IMR-90 (cell line): Measurements from ENCODE around the gene NLE1. TPM values are rescaled to one million over a fixed set of nuclear protein-coding genes. Genes with fewer than 3 reads are reported as not detected.

Experiments
- ATAC-seq: fragments of 200-7000 bp; cut with Tn5 transposase; 2 replicates; pipeline ENCODE4 v1.9.1; 2020; ENCODE audit warnings: low read depth, mild to moderate bottlenecking, moderate library complexity
- BruUV-seq: library from RNA; stranded (reverse); fragments of 400-500 nt; replicated peaks from 2 replicates; lab custom pipeline; 2021; lab: Mats Ljungman, UMichigan
- CTCF ChIA-PET: fragments of 300-600 bp; formaldehyde crosslinking; extraction: SDS; loops from one replicate; lab custom pipeline; 2021; ENCODE audit warnings: antibody characterized with exemption; lab: Yijun Ruan, JAX
- POLR2A ChIA-PET: fragments of 300-600 bp; sonication (Branson Sonifier 250); formaldehyde crosslinking; loops from one replicate; lab custom pipeline; 2022; ENCODE audit warnings: antibody characterized with exemption; ENCODE audit not compliant: unreplicated experiment; lab: Charles Lee
- DNase-seq: peaks from one replicate; pipeline ENCODE4 v3.0.0; 2013
- H2AFZ ChIP-seq: replicated peaks from 2 replicates; pipeline ENCODE3; 2013; ENCODE audit warnings: low read length, mild to moderate bottlenecking; ENCODE audit not compliant: poor library complexity
- H2AK5ac ChIP-seq: 2 replicates; pipeline ENCODE4 v1.6.1; 2013; ENCODE audit warnings: low read depth, low read length, inconsistent platforms
- H2AK9ac ChIP-seq: replicated peaks from 2 replicates; pipeline ENCODE3; 2013; ENCODE audit warnings: mild to moderate bottlenecking, low read depth, low read length, moderate library complexity; ENCODE audit not compliant: poor library complexity
- H2BK120ac ChIP-seq: 2 replicates; pipeline ENCODE4 v1.6.1; 2013; ENCODE audit warnings: low read depth, low read length, inconsistent platforms
- H2BK15ac ChIP-seq: 3 replicates; pipeline ENCODE4 v1.6.1; 2013; ENCODE audit warnings: low read depth, low read length, inconsistent platforms
- H2BK20ac ChIP-seq: 2 replicates; pipeline ENCODE4 v1.6.1; 2013; ENCODE audit warnings: low read depth, mild to moderate bottlenecking, inconsistent platforms, low read length, moderate library complexity
- H2BK5ac ChIP-seq: 2 replicates; pipeline ENCODE4 v1.6.1; 2013; ENCODE audit warnings: mild to moderate bottlenecking, low read depth, low read length, inconsistent platforms; ENCODE audit not compliant: poor library complexity, severe bottlenecking
- H3K14ac ChIP-seq: replicated peaks from 2 replicates; pipeline ENCODE4 v1.6.1; 2013; ENCODE audit warnings: low read depth, low read length, inconsistent platforms
- H3K18ac ChIP-seq: 2 replicates; pipeline ENCODE4 v1.6.1; 2013; ENCODE audit warnings: low read depth, low read length, control low read depth
- H3K23ac ChIP-seq: 2 replicates; pipeline ENCODE4 v1.6.1; 2013; ENCODE audit warnings: low read depth, low read length, inconsistent platforms
- H3K27ac ChIP-seq: 2 replicates; pipeline ENCODE4 v1.5.1; 2013; ENCODE audit warnings: mild to moderate bottlenecking, control low read depth, low read length; ENCODE audit not compliant: insufficient read depth
- H3K27me3 ChIP-seq: 2 replicates; pipeline ENCODE4 v1.6.1; 2013; ENCODE audit warnings: low read length; ENCODE audit not compliant: control insufficient read depth, insufficient read depth
- H3K36me3 ChIP-seq: 2 replicates; pipeline ENCODE4 v1.6.1; 2013; ENCODE audit warnings: low read length, mixed read lengths; ENCODE audit not compliant: control insufficient read depth, insufficient read depth
- H3K4ac ChIP-seq: 2 replicates; pipeline ENCODE4 v1.6.1; 2013; ENCODE audit warnings: low read depth, low read length, inconsistent platforms
- H3K4me1 ChIP-seq: 2 replicates; pipeline ENCODE4 v1.6.1; 2013; ENCODE audit warnings: low read length, mixed read lengths; ENCODE audit not compliant: control insufficient read depth, insufficient read depth
- H3K4me2 ChIP-seq: 2 replicates; pipeline ENCODE4 v1.6.1; 2013; ENCODE audit warnings: low read depth, mild to moderate bottlenecking, control low read depth, low read length, moderate library complexity
- H3K4me3 ChIP-seq: 2 replicates; pipeline ENCODE4 v1.5.1; 2013; ENCODE audit warnings: low read depth, mild to moderate bottlenecking, control low read depth, low read length, moderate library complexity; ENCODE audit not compliant: insufficient read depth
- H3K56ac ChIP-seq: 2 replicates; pipeline ENCODE4 v1.6.1; 2013; ENCODE audit warnings: low read length, inconsistent platforms; ENCODE audit not compliant: insufficient read depth; ENCODE audit errors: extremely low read depth
- H3K79me1 ChIP-seq, 2 experiments: 2 replicates each; pipeline ENCODE4 v1.6.1; 2013; ENCODE audit warnings: low read length in 2 of 2, inconsistent platforms in 1 of 2, low read depth in 1 of 2
- H3K9ac ChIP-seq: 2 replicates; pipeline ENCODE4 v1.6.1; 2013; ENCODE audit warnings: low read depth, low read length, control low read depth
- H3K9me1 ChIP-seq: 2 replicates; pipeline ENCODE4 v1.6.1; 2013; ENCODE audit warnings: low read length, inconsistent platforms; ENCODE audit not compliant: insufficient read depth
- H3K9me3 ChIP-seq: 2 replicates; pipeline ENCODE4 v1.6.1; 2013; ENCODE audit warnings: low read length; ENCODE audit not compliant: control insufficient read depth, insufficient read depth
- H4K20me1 ChIP-seq: 2 replicates; pipeline ENCODE4 v1.6.1; 2013; ENCODE audit warnings: low read length, inconsistent platforms; ENCODE audit not compliant: insufficient read depth
- H4K5ac ChIP-seq: 2 replicates; pipeline ENCODE4 v1.6.1; 2013; ENCODE audit warnings: mild to moderate bottlenecking, low read depth, low read length, control low read depth
- H4K8ac ChIP-seq, 2 experiments: 2 replicates each; pipeline ENCODE4 v1.6.1; 2013; ENCODE audit warnings: low read depth in 2 of 2, low read length in 2 of 2, control low read depth in 1 of 2, inconsistent platforms in 1 of 2
- H4K91ac ChIP-seq: 2 replicates; pipeline ENCODE4 v1.6.1; 2013; ENCODE audit warnings: low read depth, low read length, inconsistent platforms; ENCODE audit not compliant: insufficient read depth
- RAD21 ChIP-seq: IDR thresholded peaks from 2 replicates; pipeline ENCODE4 v1.6.1; 2012; ENCODE audit warnings: low read length, improper control_type of control experiment
- RCOR1 ChIP-seq: IDR thresholded peaks from 2 replicates; pipeline ENCODE4 v1.6.1; 2012; ENCODE audit warnings: mild to moderate bottlenecking, low read length, improper control_type of control experiment; ENCODE audit not compliant: insufficient replicate concordance
- WGBS, 2 experiments: methylation state at CpG; one replicate each; pipeline versions ENCODE4 v1.1.5 to v1.1.7; 2013; ENCODE audit warnings: missing lambda C conversion rate in 2 of 2; ENCODE audit not compliant: insufficient read length in 1 of 2; ENCODE audit errors: extremely low coverage in 2 of 2; 5-methylcytosine and 5-hydroxymethylcytosine counted together
- dilution Hi-C: fragments of 300-500 bp; cut with HindIII; formaldehyde crosslinking; loops from one replicate; pipeline ENCODE4 v1.14.3; 2018; ENCODE audit warnings: low sequenced_read_pairs; ENCODE audit not compliant: unreplicated experiment
- in situ Hi-C: fragments of 300-500 bp; cut with MboI; formaldehyde crosslinking; loops from 3 replicates; pipeline ENCODE4 v1.14.3; 2019; ENCODE audit warnings: low sequenced_read_pairs, inconsistent platforms, mixed read lengths
- intact Hi-C: fragments of 100-400 bp; cut with micrococcal nuclease; formaldehyde crosslinking; loops from 2 replicates; pipeline ENCODE4 v1.10.0; 2022
- polyA plus RNA-seq, 3 experiments: library from polyadenylated mRNA; depleted of rRNA; stranded (reverse); fragments of >200 nt; gene quantifications; 2 replicates each; pipeline ENCODE4 v1.2.3, GENCODE V29; 2012; ENCODE audit warnings: low replicate concordance in 1 of 3
- total RNA-seq: library from RNA; depleted of rRNA; stranded (reverse); fragments of >200 nt; gene quantifications from 2 replicates; pipeline ENCODE4 v1.2.3, GENCODE V29; 2012
- TF ChIP-seq, protein P1 (sequence below): conservative IDR thresholded peaks from 2 replicates; pipeline ENCODE4 v1.5.1; 2012; ENCODE audit warnings: mild to moderate bottlenecking, low read depth, low read length, improper control_type of control experiment

The NLE1 gene
- total and polyA plus RNA-seq, 2 of the 4 experiments (the other 2 are of a cell fraction), result 18.6 to 23.7 TPM

DNA sequence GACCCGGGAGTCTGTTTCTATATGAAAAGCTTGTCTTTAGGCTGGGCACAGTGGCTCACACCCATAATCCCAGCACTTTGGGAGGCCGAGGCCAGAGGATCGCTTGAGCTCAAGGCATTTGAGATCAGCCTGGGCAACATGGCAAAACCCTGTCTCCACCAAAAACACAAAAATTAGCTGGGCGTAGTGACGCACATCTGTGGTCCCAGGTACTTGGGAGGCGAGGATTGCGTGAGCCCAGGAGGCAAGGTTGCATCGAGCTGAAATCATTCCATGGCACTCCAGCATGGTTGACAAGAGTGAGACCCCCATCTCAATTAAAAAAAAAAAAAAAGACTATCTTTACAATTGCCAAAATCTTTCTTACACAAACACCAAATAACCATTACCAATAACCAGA is 55.9 kb downstream of the NLE1 start:
- Histone ChIP-seq H3K4me2 (no peak overlapping the region), H2AK9ac (no peak overlapping the region), H2AFZ (no peak overlapping the region), H3K23ac (0 out of 2 replicates have a peak overlapping the region, but pooled peaks have one; percentile 65), H2BK20ac (peak overlapping the region; percentile 48; the same call in 1 of the 2 replicates), H3K4me1 (peaks cover 13% of the 10 kb centered on the region), H3K14ac (no peak overlapping the region; the same call in 1 of the 2 replicates), H4K91ac (no peak overlapping the region), H3K9me3 (no peaks in the 10 kb centered on the region), H4K20me1 (peaks cover 4% of the 10 kb centered on the region), H2BK120ac (peak overlapping the region; percentile 43; the same call in 1 of the 2 replicates), H3K36me3 (no peaks in the 10 kb centered on the region), H4K5ac (no peak overlapping the region), H3K18ac (no peak overlapping the region), H3K9me1 (peaks cover 19% of the 10 kb centered on the region), H2BK5ac (no peak overlapping the region), H4K8ac (no peak overlapping the region; a peak in 1 of 4 replicates), H3K4ac (0 out of 2 replicates have a peak overlapping the region, but pooled peaks have one; percentile 40), H3K4me3 (no peak overlapping the region), H3K27me3 (no peaks in the 10 kb centered on the region), H2BK15ac (peak overlapping the region; percentile 86; the same call in 1 of the 3 replicates), H2AK5ac (peak overlapping the region; percentile 77; the same call in 1 of the 2 replicates), H3K79me1 (peaks cover 5 to 54% of the 10 kb centered on the region in 2 experiments; a peak in 3 of 4 replicates), H3K9ac (no peak overlapping the region), H3K27ac (no peak overlapping the region), H3K56ac (no peak overlapping the region)
- in situ Hi-C loops, result no loop called here
- dilution Hi-C loops, result no loop called here
- TF ChIP-seq RAD21 (no peak), RCOR1 (no peak)
- TF ChIP-seq, protein P1, sequence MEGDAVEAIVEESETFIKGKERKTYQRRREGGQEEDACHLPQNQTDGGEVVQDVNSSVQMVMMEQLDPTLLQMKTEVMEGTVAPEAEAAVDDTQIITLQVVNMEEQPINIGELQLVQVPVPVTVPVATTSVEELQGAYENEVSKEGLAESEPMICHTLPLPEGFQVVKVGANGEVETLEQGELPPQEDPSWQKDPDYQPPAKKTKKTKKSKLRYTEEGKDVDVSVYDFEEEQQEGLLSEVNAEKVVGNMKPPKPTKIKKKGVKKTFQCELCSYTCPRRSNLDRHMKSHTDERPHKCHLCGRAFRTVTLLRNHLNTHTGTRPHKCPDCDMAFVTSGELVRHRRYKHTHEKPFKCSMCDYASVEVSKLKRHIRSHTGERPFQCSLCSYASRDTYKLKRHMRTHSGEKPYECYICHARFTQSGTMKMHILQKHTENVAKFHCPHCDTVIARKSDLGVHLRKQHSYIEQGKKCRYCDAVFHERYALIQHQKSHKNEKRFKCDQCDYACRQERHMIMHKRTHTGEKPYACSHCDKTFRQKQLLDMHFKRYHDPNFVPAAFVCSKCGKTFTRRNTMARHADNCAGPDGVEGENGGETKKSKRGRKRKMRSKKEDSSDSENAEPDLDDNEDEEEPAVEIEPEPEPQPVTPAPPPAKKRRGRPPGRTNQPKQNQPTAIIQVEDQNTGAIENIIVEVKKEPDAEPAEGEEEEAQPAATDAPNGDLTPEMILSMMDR, result no peak
- intact Hi-C loops, result no loop called here
- DNase-seq, result no peak
- ChIA-PET CTCF (interaction anchor here (1.0 kb wide), 1 partner anchor 33 kb away, joined by 3 read pairs; no protein-coding TSS in a partner anchor), POLR2A (no interaction called here)
- no TSS peak for BruUV-seq
- ATAC-seq, result no peak
- 100% methylated on average over 3 of the region's 8 CpGs; no CpG with 5 or more reads in 1 of the 2 experiments for WGBS, 2 experiments
